H1 (cell line): ENCODE results near the gene CCL24. TPM values are rescaled to one million over a fixed set of nuclear protein-coding genes. Genes with fewer than 3 reads are reported as not detected.

Experiments
- CTCF ChIA-PET: fragments of 300-600 bp; sonication (Branson Sonifier 250); formaldehyde crosslinking; loops from one replicate; lab custom pipeline; 2021; ENCODE audit not compliant: partially characterized antibody; lab: Charles Lee
- POLR2A ChIA-PET: fragments of 300-600 bp; sonication (Branson Sonifier 250); formaldehyde crosslinking; loops from one replicate; lab custom pipeline; 2021; ENCODE audit warnings: inconsistent platforms; ENCODE audit not compliant: partially characterized antibody; lab: Charles Lee
- DNase-seq, 2 experiments: peaks; one replicate each; pipeline versions ENCODE4 v3.0.0 to v3.0.0-alpha.2; 2010 to 2022; ENCODE audit warnings: low spot score in 2 of 2, low read depth in 1 of 2, mixed read lengths in 1 of 2
- FAIRE-seq: peaks from 2 replicates; lab custom pipeline; 2011; peaks lifted over from hg19 to GRCh38; lab: Jason Lieb, UNC
- H2AFZ ChIP-seq: 2 replicates; pipeline ENCODE4 v1.8.1; 2012; ENCODE audit warnings: low read length, inconsistent platforms
- H2AK5ac ChIP-seq: 2 replicates; pipeline ENCODE4 v1.6.1; 2013; ENCODE audit warnings: low read depth, low read length
- H2BK120ac ChIP-seq: replicated peaks from 2 replicates; pipeline ENCODE3; 2013; ENCODE audit warnings: low read depth, low read length, inconsistent platforms
- H2BK12ac ChIP-seq: 2 replicates; pipeline ENCODE4 v1.6.1; 2013; ENCODE audit warnings: low read depth, low read length
- H2BK15ac ChIP-seq: 2 replicates; pipeline ENCODE4 v1.6.1; 2013; ENCODE audit warnings: low read length
- H2BK20ac ChIP-seq: 2 replicates; pipeline ENCODE4 v1.6.1; 2013; ENCODE audit warnings: low read length
- H2BK5ac ChIP-seq: 2 replicates; pipeline ENCODE4 v1.6.1; 2013; ENCODE audit warnings: low read depth, low read length
- H3K14ac ChIP-seq: 2 replicates; pipeline ENCODE4 v1.6.1; 2013; ENCODE audit warnings: inconsistent platforms; ENCODE audit not compliant: insufficient read length
- H3K18ac ChIP-seq: 2 replicates; pipeline ENCODE4 v1.6.1; 2013; ENCODE audit warnings: low read length; ENCODE audit errors: extremely low read depth
- H3K23ac ChIP-seq: 2 replicates; pipeline ENCODE4 v1.6.1; 2013; ENCODE audit warnings: inconsistent platforms; ENCODE audit not compliant: insufficient read length
- H3K23me2 ChIP-seq: 2 replicates; pipeline ENCODE4 v1.6.1; 2013; ENCODE audit warnings: low read depth, low read length
- H3K27ac ChIP-seq: 2 replicates; pipeline ENCODE4 v1.6.1; 2011; ENCODE audit warnings: low read depth, low read length, inconsistent platforms
- H3K27me3 ChIP-seq, 4 experiments: replicated peaks in 1 of 4; 1 replicate in 1 of 4; 2 replicates in 3 of 4; pipeline versions ENCODE4 v1.6.1 to v1.8.1; 2011 to 2013; ENCODE audit warnings: low read length in 3 of 4, mild to moderate bottlenecking in 3 of 4, inconsistent platforms in 2 of 4, mixed read lengths in 2 of 4, moderate library complexity in 1 of 4; ENCODE audit not compliant: control insufficient read depth in 3 of 4, insufficient read depth in 3 of 4; ENCODE audit errors: extremely low read depth in 1 of 4
- H3K36me3 ChIP-seq, 4 experiments: 2 replicates each; pipeline versions ENCODE4 v1.6.1 to v1.8.1; 2011 to 2013; ENCODE audit warnings: mild to moderate bottlenecking in 4 of 4, low read length in 3 of 4, moderate library complexity in 2 of 4, control low read depth in 1 of 4, inconsistent platforms in 1 of 4; ENCODE audit not compliant: insufficient read depth in 4 of 4, control insufficient read depth in 2 of 4
- H3K4ac ChIP-seq: replicated peaks from 2 replicates; pipeline ENCODE3; 2013; ENCODE audit warnings: low read length, low read depth, mixed read lengths, inconsistent platforms; ENCODE audit not compliant: insufficient read length
- H3K4me1 ChIP-seq, 4 experiments: replicated peaks in 1 of 4; 1 replicate in 1 of 4; 2 replicates in 3 of 4; pipeline versions ENCODE4 v1.6.1 to v1.8.1; 2011 to 2013; ENCODE audit warnings: low read length in 3 of 4, inconsistent platforms in 2 of 4, mixed read lengths in 1 of 4; ENCODE audit not compliant: insufficient read depth in 4 of 4, control insufficient read depth in 3 of 4
- H3K4me2 ChIP-seq, 2 experiments: 2 replicates each; pipeline versions ENCODE4 v1.6.1 to v1.8.1; 2011 to 2013; ENCODE audit warnings: low read depth in 2 of 2, low read length in 2 of 2, control low read depth in 1 of 2, inconsistent platforms in 1 of 2, mild to moderate bottlenecking in 1 of 2; ENCODE audit not compliant: insufficient read depth in 1 of 2
- H3K4me3 ChIP-seq, 4 experiments: fragments of 200-600, 300-600 bp in 1 of 4; sonication (generic), shearing (Covaris generic), sonication (Bioruptor Twin) in 1 of 4; 2 replicates each; pipeline versions ENCODE4 v1.5.1 to v1.8.1; 2011 to 2016; ENCODE audit warnings: low read length in 4 of 4, low read depth in 3 of 4, control low read depth in 2 of 4, inconsistent platforms in 2 of 4, mild to moderate bottlenecking in 2 of 4, mixed read lengths in 1 of 4, moderate library complexity in 1 of 4; ENCODE audit not compliant: insufficient read depth in 2 of 4; ENCODE audit errors: extremely low read depth in 1 of 4
- H3K56ac ChIP-seq: replicated peaks from 2 replicates; pipeline ENCODE3; 2013; ENCODE audit warnings: low read depth, mild to moderate bottlenecking, mixed read lengths, low read length, inconsistent platforms; ENCODE audit not compliant: insufficient read length
- H3K79me1 ChIP-seq: 2 replicates; pipeline ENCODE4 v1.6.1; 2013; ENCODE audit warnings: low read depth, low read length, control low read depth
- H3K79me2 ChIP-seq, 2 experiments: 2 replicates each; pipeline versions ENCODE4 v1.6.1 to v1.8.1; 2012 to 2013; ENCODE audit warnings: low read length in 2 of 2, mild to moderate bottlenecking in 2 of 2, inconsistent platforms in 1 of 2; ENCODE audit not compliant: insufficient read depth in 2 of 2, control insufficient read depth in 1 of 2
- H3K9ac ChIP-seq, 4 experiments: replicated peaks in 1 of 4; 1 replicate in 1 of 4; 2 replicates in 3 of 4; pipeline versions ENCODE4 v1.6.1 to v1.8.1; 2011 to 2013; ENCODE audit warnings: low read depth in 3 of 4, low read length in 3 of 4, control low read depth in 2 of 4, mild to moderate bottlenecking in 2 of 4, moderate library complexity in 2 of 4, inconsistent platforms in 1 of 4; ENCODE audit errors: extremely low read depth in 1 of 4
- H3K9me3 ChIP-seq, 2 experiments: 2 replicates each; pipeline versions ENCODE4 v1.6.1 to v1.8.1; 2012 to 2013; ENCODE audit warnings: mild to moderate bottlenecking in 2 of 2, moderate library complexity in 2 of 2, control low read depth in 1 of 2, inconsistent platforms in 1 of 2, low read depth in 1 of 2, low read length in 1 of 2, mixed read lengths in 1 of 2; ENCODE audit not compliant: insufficient read depth in 2 of 2
- H4K20me1 ChIP-seq, 2 experiments: replicated peaks in 1 of 2; 2 replicates each; pipeline versions ENCODE3 to v1.8.1; 2011 to 2013; ENCODE audit warnings: inconsistent platforms in 2 of 2, low read length in 2 of 2, mild to moderate bottlenecking in 1 of 2; ENCODE audit not compliant: insufficient read depth in 2 of 2, control insufficient read depth in 1 of 2
- H4K5ac ChIP-seq: 2 replicates; pipeline ENCODE4 v1.6.1; 2013; ENCODE audit warnings: low read length, low read depth, mixed read lengths, inconsistent platforms; ENCODE audit not compliant: insufficient read length
- H4K8ac ChIP-seq: 2 replicates; pipeline ENCODE4 v1.8.0; 2013; ENCODE audit warnings: mild to moderate bottlenecking, moderate library complexity, low read length, inconsistent platforms; ENCODE audit not compliant: insufficient read depth; ENCODE audit errors: extremely low read depth
- H4K91ac ChIP-seq: replicated peaks from 2 replicates; pipeline ENCODE3; 2013; ENCODE audit warnings: low read length, mixed read lengths, inconsistent platforms; ENCODE audit not compliant: insufficient read length
- EP300 ChIP-seq, 2 experiments: IDR thresholded peaks; 1 replicate in 1 of 2; 2 replicates in 1 of 2; pipeline ENCODE4 v1.6.1; 2011 to 2012; ENCODE audit warnings: low read depth in 2 of 2, low read length in 2 of 2, mild to moderate bottlenecking in 2 of 2, borderline replicate concordance in 1 of 2, inconsistent platforms in 1 of 2, moderate library complexity in 1 of 2
- EZH2 ChIP-seq: fragments of 200-600 bp; sonication (generic); IDR thresholded peaks from 2 replicates; pipeline ENCODE4 v1.7.1; 2012; ENCODE audit warnings: low read depth, mild to moderate bottlenecking, moderate library complexity, low read length, inconsistent platforms; ENCODE audit not compliant: severe bottlenecking
- HDAC2 ChIP-seq, 2 experiments: fragments of 300-600 bp in 1 of 2; sonication (generic) in 1 of 2; IDR thresholded peaks; 2 replicates each; pipeline ENCODE4 v1.6.1; 2011 to 2012; ENCODE audit warnings: low read depth in 2 of 2, low read length in 2 of 2, mild to moderate bottlenecking in 2 of 2, moderate library complexity in 2 of 2, borderline replicate concordance in 1 of 2, inconsistent platforms in 1 of 2
- HDAC6 ChIP-seq: IDR thresholded peaks from one replicate; pipeline ENCODE4 v1.7.1; 2012; ENCODE audit warnings: low read depth, mild to moderate bottlenecking, inconsistent platforms, low read length, moderate library complexity
- KDM4A ChIP-seq: IDR thresholded peaks from one replicate; pipeline ENCODE4 v1.7.1; 2012; ENCODE audit warnings: low read depth, mild to moderate bottlenecking, moderate library complexity, low read length, inconsistent platforms; ENCODE audit not compliant: severe bottlenecking
- KDM5A ChIP-seq: fragments of 200-600 bp; IDR thresholded peaks from 2 replicates; pipeline ENCODE4 v1.7.1; 2012; ENCODE audit warnings: mild to moderate bottlenecking, low read length, inconsistent platforms, mixed read lengths
- MAFK ChIP-seq: IDR thresholded peaks from 2 replicates; pipeline ENCODE4 v1.6.1; 2012; ENCODE audit warnings: low read depth, mild to moderate bottlenecking, improper control_type of control experiment, low read length
- SIN3A ChIP-seq, 2 experiments: IDR thresholded peaks in 1 of 2; conservative IDR thresholded peaks in 1 of 2; 2 replicates each; pipeline ENCODE4 v1.6.1; 2011 to 2012; ENCODE audit warnings: low read length in 2 of 2, improper control_type of control experiment in 1 of 2, low read depth in 1 of 2, mild to moderate bottlenecking in 1 of 2
- SP1 ChIP-seq: IDR thresholded peaks from 2 replicates; pipeline ENCODE4 v1.6.1; 2011; ENCODE audit warnings: low read depth, low read length
- SRF ChIP-seq: IDR thresholded peaks from 2 replicates; pipeline ENCODE4 v1.6.1; 2011; ENCODE audit warnings: mild to moderate bottlenecking, low read depth, low read length, moderate library complexity
- YY1 ChIP-seq: IDR thresholded peaks from 2 replicates; pipeline ENCODE4 v1.6.1; 2011; ENCODE audit warnings: low read depth, mild to moderate bottlenecking, low read length
- WGBS, 2 experiments: shearing (Covaris generic) in 1 of 2; methylation state at CpG; one replicate each; pipeline versions ENCODE4 v1.1.6 to v1.1.7; 2013 to 2015; ENCODE audit warnings: low lambda C conversion rate in 2 of 2, mixed read lengths in 2 of 2, inconsistent platforms in 1 of 2, low coverage in 1 of 2, missing lambda C conversion rate in 1 of 2; ENCODE audit not compliant: insufficient replicate concordance in 2 of 2, insufficient coverage in 1 of 2, insufficient read length in 1 of 2; ENCODE audit errors: extremely low coverage in 1 of 2, missing lambda C conversion rate in 1 of 2; 5-methylcytosine and 5-hydroxymethylcytosine counted together
- polyA plus RNA-seq, 7 experiments: library from polyadenylated mRNA; depleted of rRNA in 3 of 7; stranded (reverse) in 5 of 7; unstranded in 2 of 7; fragments of >200 nt in 5 of 7; fragments of 200-250 nt in 2 of 7; gene quantifications; 1 replicate in 5 of 7; 2 replicates in 1 of 7; 4 replicates in 1 of 7; pipeline versions ENCODE4 v1.2.1 to v1.2.3, GENCODE V29; 2011 to 2013; ENCODE audit warnings: missing spikeins in 2 of 7, mixed read lengths in 2 of 7
- total RNA-seq: library from RNA; stranded (reverse); fragmentation: NEBNext Ultra II Directional; extraction: Animal tissue kit (Norgen Biotek cat#: 25700); gene quantifications from 2 replicates; pipeline ENCODE4 v1.2.1, GENCODE V29; 2021

CCL24 gene
- total and polyA plus RNA-seq, 2 of the 8 experiments (the other 6 are each of a cell fraction or from before 2014, with no cell fraction given) = not detected

DNA sequence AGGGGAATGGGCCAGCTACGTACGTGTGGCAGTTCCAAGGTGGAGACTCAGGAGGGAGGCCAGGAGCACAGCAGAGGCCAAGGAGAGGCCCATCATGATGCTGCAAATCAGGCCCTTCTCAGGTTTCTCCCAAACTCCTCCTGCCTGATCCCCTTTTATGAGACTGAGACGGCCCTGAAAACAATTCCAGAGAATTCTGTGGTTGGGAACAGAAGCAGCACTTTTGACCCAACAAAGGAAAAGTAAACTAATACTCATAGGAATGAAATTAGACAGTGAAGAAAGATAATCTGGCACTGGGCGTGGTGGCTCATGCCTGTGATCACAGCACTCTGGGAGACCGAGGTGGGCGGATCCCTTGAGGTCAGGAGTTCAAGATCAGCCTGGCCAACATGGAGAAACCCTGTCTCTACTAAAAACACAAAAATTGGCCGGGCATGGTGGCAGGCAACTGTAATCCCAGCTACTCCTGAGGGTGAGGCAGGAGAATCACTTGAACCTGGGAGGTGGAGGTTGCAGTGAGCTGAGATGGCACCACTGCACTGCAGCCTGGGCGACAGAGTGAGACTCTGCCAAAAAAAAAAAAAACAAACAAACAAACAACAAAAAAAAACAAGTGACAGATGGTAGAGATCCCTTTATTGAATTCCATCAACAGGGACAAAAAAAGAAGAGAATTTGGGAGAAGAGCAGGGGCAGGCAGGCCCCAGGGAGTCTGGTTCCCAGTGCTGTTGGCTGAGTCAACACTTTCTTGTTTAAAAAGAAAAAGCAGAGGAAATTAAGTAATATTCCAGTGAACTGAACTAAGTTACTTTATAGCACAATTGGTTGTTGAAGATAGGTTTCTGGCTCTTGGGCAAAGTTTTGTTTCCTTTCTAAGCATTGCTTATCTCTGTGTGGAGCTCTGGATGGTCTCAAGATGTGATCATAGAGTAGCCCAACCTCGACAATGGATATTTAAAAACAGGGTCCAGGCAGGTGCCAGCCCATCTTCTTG is 41.2 kb downstream of the CCL24 start, which contains the start of gene CCL26:
CCL26 (minus strand) TSS at position 131 of the 997 bp plus-strand sequence; CDS start at position 96, 35 bp downstream.
- H3K4me3 ChIP-seq = no peak within 1 kb of the TSS
- peaks cover 0 to 3% (median 0%) of the 10 kb centered on the region in 4 experiments; a peak in 2 of 7 replicates for H3K4me1 ChIP-seq
- WGBS, 2 experiments = 83% methylated on average over 9 of the region's 9 CpGs; no CpG with 5 or more reads in 1 of the 2 experiments
- H3K27me3 ChIP-seq = no peaks in the 10 kb centered on the region
- H3K4ac ChIP-seq = no peak within 1 kb of the TSS
- DNase-seq = no peak
- H3K23me2 ChIP-seq = no peaks in the 10 kb centered on the region
- H3K23ac ChIP-seq = no peak within 1 kb of the TSS
- no peak within 1 kb of the TSS for H2BK12ac ChIP-seq
- H3K79me1 ChIP-seq = no peaks in the 10 kb centered on the region
- H2BK120ac ChIP-seq = no peak within 1 kb of the TSS
- no peak within 1 kb of the TSS for H3K27ac ChIP-seq
- H2BK15ac ChIP-seq = no peak within 1 kb of the TSS
- H2AK5ac ChIP-seq = no peak within 1 kb of the TSS
- H4K8ac ChIP-seq = no peak within 1 kb of the TSS
- CTCF ChIA-PET = interaction anchor here (1.6 to 2.8 kb wide), 2 partner anchors 10 to 30 kb away, joined by 3 to 16 read pairs; no protein-coding TSS in a partner anchor
- H3K9me3 ChIP-seq = no peaks in the 10 kb centered on the region
- H2BK5ac ChIP-seq = no peak within 1 kb of the TSS
- no peak within 1 kb of the TSS for H4K91ac ChIP-seq
- FAIRE-seq = no peak
- no peak within 1 kb of the TSS for H2AFZ ChIP-seq
- H3K14ac ChIP-seq = no peak within 1 kb of the TSS
- no peak within 1 kb of the TSS for H3K4me2 ChIP-seq
- no peak within 1 kb of the TSS for H3K56ac ChIP-seq
- no peaks in the 10 kb centered on the region for H4K20me1 ChIP-seq
- no peak within 1 kb of the TSS for H2BK20ac ChIP-seq
- no peak within 1 kb of the TSS for H3K9ac ChIP-seq
- H3K18ac ChIP-seq = no peak within 1 kb of the TSS
- no peaks in the 10 kb centered on the region for H3K36me3 ChIP-seq
- POLR2A ChIA-PET = interaction anchor here (1.0 kb wide), 1 partner anchor 28 kb away, joined by 3 read pairs; no protein-coding TSS in a partner anchor
- H3K79me2 ChIP-seq = no peaks in the 10 kb centered on the region
- no peak within 1 kb of the TSS for H4K5ac ChIP-seq
- TF ChIP-seq SIN3A (conservative IDR thresholded peaks at IDR 0.05 in 1 of 2, IDR thresholded peaks at IDR 0.05 in 1 of 2; ENCODE audit: low read depth in 1 of 2, low read length in 2 of 2) = no peak
- no peak for TF ChIP-seq EZH2
- no peak for TF ChIP-seq KDM4A
- no peak for TF ChIP-seq SRF
- no peak for TF ChIP-seq HDAC6
- TF ChIP-seq KDM5A = no peak
- no peak for TF ChIP-seq SP1
- no peak for TF ChIP-seq HDAC2 (IDR thresholded peaks at IDR 0.05; ENCODE audit: borderline replicate concordance in 1 of 2, low read depth in 2 of 2, low read length in 2 of 2)
- TF ChIP-seq YY1 = no peak
- no peak for TF ChIP-seq MAFK
- TF ChIP-seq EP300 (IDR thresholded peaks at IDR 0.05; ENCODE audit: borderline replicate concordance in 1 of 2, low read depth in 2 of 2, low read length in 2 of 2) = no peak
